Stimulated activated CD8-positive, alpha-beta memory T cell treated with anti-CD3 and anti-CD28 coated beads, Interleukin-4, amount 100 ng/mL, for 4 hours (primary cell): ENCODE measurements around the gene MAP3K7CL.
"Not testable (repeated sequence)": the region's sequence is repeated elsewhere in the genome, so short reads cannot be mapped to it uniquely, and the experiment has no call there.

Experiments used
- DNase-seq, 2 donors: peaks; one replicate each; pipeline ENCODE4 v3.0.0-alpha.2; 2020; ENCODE audit warnings: low read depth in 2 of 2, low spot score in 1 of 2

MAP3K7CL gene

GRCh38 chr21:29166853-29167252 lies 36.4 kb downstream of the MAP3K7CL start:
- no peak for DNase-seq

- not testable (repeated sequence) for DNase-seq
Measured at GRCh38 chr21:29167481-29167880, 37.0 kb downstream of the MAP3K7CL start.

- DNase-seq, result no peak
Measured at GRCh38 chr21:29168891-29169315, 38.5 kb downstream of the MAP3K7CL start.

GRCh38 chr21:29170944-29171343 lies 40.5 kb downstream of the MAP3K7CL start:
- no peak for DNase-seq

- DNase-seq, result no peak
Measured at GRCh38 chr21:29172282-29172681, 41.8 kb downstream of the MAP3K7CL start.

GRCh38 chr21:29174607-29175013 lies 44.2 kb downstream of the MAP3K7CL start:
- DNase-seq, result no peak

- no peak for DNase-seq
Measured at GRCh38 chr21:29175408-29176134, 45.1 kb downstream of the MAP3K7CL start.

GRCh38 chr21:29176471-29177120 lies 46.2 kb downstream of the MAP3K7CL start:
- DNase-seq, result no peak

GRCh38 chr21:29177800-29178199 lies 47.4 kb downstream of the MAP3K7CL start:
- no peak for DNase-seq

- DNase-seq, result no peak
Measured at GRCh38 chr21:29178926-29179325, 48.5 kb downstream of the MAP3K7CL start.

- no peak for DNase-seq
Measured at GRCh38 chr21:29179503-29179902, 49.1 kb downstream of the MAP3K7CL start.

GRCh38 chr21:29181799-29182470 lies 51.5 kb downstream of the MAP3K7CL start:
- DNase-seq, result no peak

- DNase-seq, result no peak
Measured at GRCh38 chr21:29182691-29183092, 52.2 kb downstream of the MAP3K7CL start.

GRCh38 chr21:29184037-29184436 lies 53.6 kb downstream of the MAP3K7CL start:
- no peak for DNase-seq

- no peak for DNase-seq
Measured at GRCh38 chr21:29185172-29185571, 54.7 kb downstream of the MAP3K7CL start.

- DNase-seq, result no peak
Measured at GRCh38 chr21:29185633-29186032, 55.2 kb downstream of the MAP3K7CL start.

- no peak for DNase-seq
Measured at GRCh38 chr21:29186246-29186645, 55.8 kb downstream of the MAP3K7CL start.

- no peak for DNase-seq
Measured at GRCh38 chr21:29187944-29188343, 57.5 kb downstream of the MAP3K7CL start.

GRCh38 chr21:29189353-29189752 lies 58.9 kb downstream of the MAP3K7CL start:
- no peak for DNase-seq

GRCh38 chr21:29190923-29191331 lies 60.5 kb downstream of the MAP3K7CL start:
- DNase-seq, result no peak

GRCh38 chr21:29193072-29193471 lies 62.6 kb downstream of the MAP3K7CL start:
- DNase-seq, result no peak

GRCh38 chr21:29193901-29194300 lies 63.5 kb downstream of the MAP3K7CL start:
- no peak for DNase-seq
